Endodermal cell (in vitro differentiated cells): ENCODE results near the gene MTURN. TPM values are rescaled to one million over a fixed set of nuclear protein-coding genes. Genes with fewer than 3 reads are reported as not detected.
A peak's percentile ranks its signal among the peaks of the same experiment; 100 is the strongest.

Experiments
- DNase-seq: peaks from one replicate; pipeline ENCODE4 v3.0.0-alpha.2; 2017
- H3K27ac ChIP-seq: 2 replicates; pipeline ENCODE4 v1.5.1; 2013; ENCODE audit warnings: mild to moderate bottlenecking, low read depth, low read length, moderate library complexity
- H3K27me3 ChIP-seq: 2 replicates; pipeline ENCODE4 v1.6.1; 2013; ENCODE audit warnings: mild to moderate bottlenecking, low read length, moderate library complexity; ENCODE audit not compliant: insufficient read depth, control insufficient read depth, poor library complexity, severe bottlenecking
- H3K36me3 ChIP-seq: 2 replicates; pipeline ENCODE4 v1.7.0; 2013; ENCODE audit warnings: mild to moderate bottlenecking, low read length, moderate library complexity; ENCODE audit not compliant: control insufficient read depth, insufficient read depth
- H3K4me1 ChIP-seq: one replicate; pipeline ENCODE4 v1.7.0; 2013; ENCODE audit warnings: low read length; ENCODE audit not compliant: control insufficient read depth, insufficient read depth
- H3K4me3 ChIP-seq: 2 replicates; pipeline ENCODE4 v1.5.1; 2013; ENCODE audit warnings: mild to moderate bottlenecking, low read length, moderate library complexity
- H3K9ac ChIP-seq: 2 replicates; pipeline ENCODE4 v1.6.1; 2013; ENCODE audit warnings: mild to moderate bottlenecking, low read length, moderate library complexity; ENCODE audit not compliant: poor library complexity, severe bottlenecking; ENCODE audit errors: extremely low read depth
- H3K9me3 ChIP-seq: 2 replicates; pipeline ENCODE4 v1.6.1; 2013; ENCODE audit warnings: mild to moderate bottlenecking, low read length, moderate library complexity; ENCODE audit not compliant: control insufficient read depth
- H3K27ac Mint-ChIP-seq: 2 replicates; pipeline ENCODE4 v1.8.0; 2020; ENCODE audit warnings: mixed read lengths
- H3K27me3 Mint-ChIP-seq: 2 replicates; pipeline ENCODE4 v1.8.0; 2021; ENCODE audit warnings: mild to moderate bottlenecking, mixed read lengths; ENCODE audit not compliant: insufficient read depth
- H3K36me3 Mint-ChIP-seq: 2 replicates; pipeline ENCODE4 v1.8.0; 2020; ENCODE audit warnings: low read depth, mixed read lengths
- H3K4me1 Mint-ChIP-seq: 2 replicates; pipeline ENCODE4 v1.8.0; 2020; ENCODE audit warnings: mixed read lengths
- H3K4me3 Mint-ChIP-seq: 2 replicates; pipeline ENCODE4 v1.8.0; 2020; ENCODE audit warnings: mild to moderate bottlenecking, moderate library complexity, mixed read lengths
- H3K9me3 Mint-ChIP-seq: 2 replicates; pipeline ENCODE4 v1.8.0; 2020; ENCODE audit warnings: mild to moderate bottlenecking, mixed read lengths
- WGBS, 2 experiments: methylation state at CpG; one replicate each; pipeline versions ENCODE4 v1.1.5 to v1.1.7; 2013; ENCODE audit warnings: missing lambda C conversion rate in 2 of 2, mixed read lengths in 1 of 2; ENCODE audit not compliant: insufficient coverage in 1 of 2, insufficient read length in 1 of 2; 5-methylcytosine and 5-hydroxymethylcytosine counted together
- total RNA-seq, 2 donors: library from RNA; stranded (reverse); fragmentation: NEBNext Ultra II Directional in 1 of 2; extraction: Animal tissue kit (Norgen Biotek cat#: 25700) in 1 of 2; gene quantifications; 2 replicates in 1 of 2; 3 replicates in 1 of 2; pipeline ENCODE4 v1.2.1, GENCODE V29; 2021
- TF ChIP-seq, protein P1 (sequence below): fragments of 200-600 bp; sonication (generic); conservative IDR thresholded peaks from 2 replicates; pipeline ENCODE4 v1.5.0; 2021; ENCODE audit warnings: antibody characterized with exemption, mild to moderate bottlenecking

Gene MTURN
- total RNA-seq, 2 donors from 2014 or later, result 11.2 to 12.1 TPM

DNA sequence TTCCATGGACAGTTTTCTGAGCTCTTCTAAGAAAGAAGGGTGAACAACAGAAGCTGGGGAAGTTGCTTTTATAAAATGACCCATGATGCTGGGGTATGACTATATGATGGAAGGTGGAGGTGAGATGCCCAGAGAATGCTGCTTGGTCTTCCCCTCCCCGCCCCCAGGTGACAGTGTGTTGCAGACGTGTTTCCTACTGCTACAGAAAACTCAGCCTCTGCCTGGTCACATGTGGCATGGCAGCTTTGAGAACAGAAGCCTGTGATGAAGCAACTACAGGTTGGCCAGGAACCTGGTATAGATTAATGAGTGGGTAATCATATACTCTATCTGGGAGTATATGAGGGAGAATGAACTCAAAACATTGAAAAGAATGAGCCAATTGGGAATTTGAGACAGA is 67.1 kb downstream of the MTURN start:
- Histone ChIP-seq H3K36me3 (no peaks in the 10 kb centered on the region), H3K27ac (no peak overlapping the region), H3K9ac (no peak overlapping the region), H3K4me3 (no peak overlapping the region), H3K27me3 (no peaks in the 10 kb centered on the region), H3K9me3 (peaks cover 14% of the 10 kb centered on the region), H3K4me1 (no peaks in the 10 kb centered on the region)
- H3K27me3 Mint-ChIP-seq, result no peaks in the 10 kb centered on the region
- no peaks in the 10 kb centered on the region for H3K36me3 Mint-ChIP-seq
- H3K27ac Mint-ChIP-seq, result no peak overlapping the region
- H3K9me3 Mint-ChIP-seq, result peaks cover 18% of the 10 kb centered on the region
- TF ChIP-seq, protein P1, sequence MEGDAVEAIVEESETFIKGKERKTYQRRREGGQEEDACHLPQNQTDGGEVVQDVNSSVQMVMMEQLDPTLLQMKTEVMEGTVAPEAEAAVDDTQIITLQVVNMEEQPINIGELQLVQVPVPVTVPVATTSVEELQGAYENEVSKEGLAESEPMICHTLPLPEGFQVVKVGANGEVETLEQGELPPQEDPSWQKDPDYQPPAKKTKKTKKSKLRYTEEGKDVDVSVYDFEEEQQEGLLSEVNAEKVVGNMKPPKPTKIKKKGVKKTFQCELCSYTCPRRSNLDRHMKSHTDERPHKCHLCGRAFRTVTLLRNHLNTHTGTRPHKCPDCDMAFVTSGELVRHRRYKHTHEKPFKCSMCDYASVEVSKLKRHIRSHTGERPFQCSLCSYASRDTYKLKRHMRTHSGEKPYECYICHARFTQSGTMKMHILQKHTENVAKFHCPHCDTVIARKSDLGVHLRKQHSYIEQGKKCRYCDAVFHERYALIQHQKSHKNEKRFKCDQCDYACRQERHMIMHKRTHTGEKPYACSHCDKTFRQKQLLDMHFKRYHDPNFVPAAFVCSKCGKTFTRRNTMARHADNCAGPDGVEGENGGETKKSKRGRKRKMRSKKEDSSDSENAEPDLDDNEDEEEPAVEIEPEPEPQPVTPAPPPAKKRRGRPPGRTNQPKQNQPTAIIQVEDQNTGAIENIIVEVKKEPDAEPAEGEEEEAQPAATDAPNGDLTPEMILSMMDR, result no peak
- no peak for DNase-seq
- whole genome bisulfite sequencing, 2 experiments, result 91% methylated on average over 2 of the region's 2 CpGs; no CpG with 5 or more reads in 1 of the 2 experiments
- no peak overlapping the region for H3K4me3 Mint-ChIP-seq
- H3K4me1 Mint-ChIP-seq, result no peaks in the 10 kb centered on the region

DNA sequence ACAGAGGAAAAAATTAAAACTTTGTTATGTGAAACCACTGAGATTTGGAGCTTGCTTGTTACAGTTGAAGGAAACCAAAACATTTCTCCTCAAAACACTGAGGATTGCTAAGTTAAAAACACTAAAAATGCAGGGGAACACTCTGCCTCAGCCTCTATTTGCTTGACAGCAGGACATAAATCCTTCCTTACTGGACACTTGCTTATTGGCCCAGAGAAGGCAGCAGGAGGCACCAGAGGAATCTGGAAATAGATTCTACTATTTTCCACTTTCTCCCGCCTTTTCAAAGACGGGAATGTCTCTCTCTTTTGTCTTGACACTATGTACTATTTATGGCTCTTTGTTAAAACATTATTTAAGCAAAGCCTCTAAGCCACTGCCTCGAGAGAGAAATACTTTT is 67.9 kb downstream of the MTURN start:
- Mint-ChIP-seq H3K27me3 (no peaks in the 10 kb centered on the region), H3K4me3 (no peak overlapping the region), H3K27ac (no peak overlapping the region), H3K9me3 (peaks cover 11% of the 10 kb centered on the region), H3K36me3 (no peaks in the 10 kb centered on the region), H3K4me1 (no peaks in the 10 kb centered on the region)
- DNase-seq, result no peak
- Histone ChIP-seq H3K4me1 (no peaks in the 10 kb centered on the region), H3K4me3 (no peak overlapping the region), H3K36me3 (no peaks in the 10 kb centered on the region), H3K9me3 (peaks cover 6% of the 10 kb centered on the region), H3K9ac (no peak overlapping the region), H3K27ac (no peak overlapping the region), H3K27me3 (no peaks in the 10 kb centered on the region)
- WGBS, 2 experiments, result 94 to 100% methylated on average over 1 to 3 of the region's 3 CpGs
- TF ChIP-seq, protein P1, result no peak

DNA sequence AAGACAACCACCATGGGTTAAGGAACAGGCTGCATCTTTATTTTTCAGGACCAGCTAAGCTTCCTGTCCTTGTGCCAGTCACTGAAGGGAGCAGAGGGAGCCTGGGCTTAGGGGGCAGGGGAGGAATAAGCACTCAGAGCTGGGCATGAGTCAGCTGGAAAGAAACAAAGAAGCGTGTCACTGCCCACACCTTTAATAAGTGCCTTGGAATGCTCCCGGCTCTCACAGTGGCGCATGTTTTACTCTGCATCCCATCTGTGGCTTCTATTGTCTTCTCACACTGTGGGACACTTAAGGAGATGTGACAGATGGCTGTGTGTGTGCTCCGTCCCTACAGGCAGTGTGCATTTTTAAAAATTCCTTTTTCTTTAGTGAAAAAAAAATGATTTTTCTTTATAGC is 71.7 kb downstream of the MTURN start:
- Histone ChIP-seq H3K4me1 (no peaks in the 10 kb centered on the region), H3K27me3 (no peaks in the 10 kb centered on the region), H3K9me3 (no peaks in the 10 kb centered on the region), H3K9ac (no peak overlapping the region), H3K4me3 (no peak overlapping the region), H3K36me3 (no peaks in the 10 kb centered on the region), H3K27ac (peak overlapping the region; percentile 69)
- no peaks in the 10 kb centered on the region for H3K27me3 Mint-ChIP-seq
- no peaks in the 10 kb centered on the region for H3K36me3 Mint-ChIP-seq
- DNase-seq, result no peak
- H3K27ac Mint-ChIP-seq, result no peak overlapping the region
- TF ChIP-seq, protein P1, result no peak
- 84% methylated on average over 4 of the region's 4 CpGs; no CpG with 5 or more reads in 1 of the 2 experiments for WGBS, 2 experiments
- H3K4me3 Mint-ChIP-seq, result no peak overlapping the region
- H3K9me3 Mint-ChIP-seq, result no peaks in the 10 kb centered on the region
- H3K4me1 Mint-ChIP-seq, result no peaks in the 10 kb centered on the region
